Heart left ventricle (tissue), 16 donors: ENCODE data around the gene PARP9. TPM values are rescaled to one million over a fixed set of nuclear protein-coding genes. Genes with fewer than 3 reads are reported as not detected.

Source experiments
- ATAC-seq, 4 donors: fragments of 200-7000 bp; cut with Tn5 transposase; one replicate each; pipeline ENCODE4 v1.9.1; 2020 to 2022; ENCODE audit warnings: moderate library complexity in 4 of 4, mild to moderate bottlenecking in 3 of 4, moderate number of reproducible peaks in 1 of 4
- DNase-seq, 5 donors: peaks; one replicate each; pipeline ENCODE4 v3.0.0-alpha.2; 2020
- H3K27ac ChIP-seq, 12 donors: fragments of 200-600 bp; sonication (generic) in 4 of 12; one replicate each; pipeline versions ENCODE4 v1.5.0 to v1.8.0; 2016 to 2022; ENCODE audit warnings: mild to moderate bottlenecking in 2 of 12
- H3K27me3 ChIP-seq, 9 donors: fragments of 200-600 bp; sonication (generic) in 2 of 9; one replicate each; pipeline versions ENCODE4 v1.5.1 to v1.8.0; 2016 to 2022; ENCODE audit warnings: mild to moderate bottlenecking in 3 of 9
- H3K36me3 ChIP-seq, 9 donors: fragments of 200-600 bp; sonication (generic) in 2 of 9; one replicate each; pipeline versions ENCODE4 v1.5.0 to v1.8.0; 2018 to 2022; ENCODE audit warnings: mild to moderate bottlenecking in 2 of 9
- H3K4me1 ChIP-seq, 12 donors: fragments of 200-600 bp; sonication (generic) in 4 of 12; one replicate each; pipeline versions ENCODE4 v1.5.0 to v1.8.0; 2016 to 2022; ENCODE audit warnings: mild to moderate bottlenecking in 3 of 12
- H3K4me3 ChIP-seq, 12 donors: fragments of 200-600 bp; sonication (generic) in 4 of 12; one replicate each; pipeline versions ENCODE4 v1.5.0 to v1.8.0; 2017 to 2022; ENCODE audit warnings: mild to moderate bottlenecking in 9 of 12, moderate library complexity in 4 of 12
- H3K9me3 ChIP-seq, 12 donors: fragments of 200-600 bp; sonication (generic) in 4 of 12; one replicate each; pipeline versions ENCODE4 v1.5.0 to v1.8.0; 2016 to 2022; ENCODE audit warnings: mild to moderate bottlenecking in 1 of 12
- POLR2A ChIP-seq, 2 donors: fragments of 450-650 bp; IDR thresholded peaks; one replicate each; pipeline ENCODE4 v1.6.1; 2017; ENCODE audit warnings: antibody characterized with exemption in 2 of 2, mild to moderate bottlenecking in 2 of 2, moderate library complexity in 2 of 2
- WGBS, 4 donors: extraction: QIAGEN DNeasy Blood & Tissue Kit in 2 of 4; methylation state at CpG; one replicate each; pipeline versions ENCODE4 v1.1.5 to v1.1.7; 2013 to 2018; 5-methylcytosine and 5-hydroxymethylcytosine counted together
- intact Hi-C, 10 donors: fragments of 100-400 bp; cut with DNase I; formaldehyde crosslinking; loops; one replicate each; pipeline versions ENCODE4 v1.11.1 to v1.14.2; 2022
- polyA plus RNA-seq, 2 donors: library from polyadenylated mRNA; stranded (reverse); fragments of 200-250 nt; gene quantifications; one replicate each; pipeline ENCODE4 v1.2.3, GENCODE V29; 2013
- total RNA-seq, 9 donors: library from RNA; depleted of rRNA in 2 of 9; stranded (reverse); fragments of >200 nt in 2 of 9; fragmentation: NEBNext Ultra II Directional in 3 of 9; extraction: Animal tissue kit (Norgen Biotek cat#: 25700) in 3 of 9; gene quantifications; one replicate each; pipeline versions ENCODE4 v1.1.0 to v1.2.4, GENCODE V29; 2016 to 2023
- TF ChIP-seq, protein P1 (sequence below), 12 donors: fragments of 200-600 bp; sonication (generic) in 4 of 12; IDR thresholded peaks; one replicate each; pipeline versions ENCODE4 v1.5.0 to v1.8.0; 2018 to 2022; ENCODE audit warnings: antibody characterized with exemption in 12 of 12, mild to moderate bottlenecking in 5 of 12
- donor health status: ischemic (EF 13 %, LVEDD 7.1; RV severe dilation, severe dysfunction).
- donor health status: healthy with polysubstance abuse.
- donor health status: DM: no; HTN: yes; CAD: no.
- donor health status: DM: no; HTN: no; CAD: no.
- donor health status: ischemic (EF 25% LVEDD 6.9; RV normal size, moderate dysfunction).
- donor health status: ischemic (EF 25% LVEDD 5.7; RV mildly dilated, moderate dysfunction).
- donor health status: healthy.
- donor health status: DM: yes; HTN: yes; CAD: no.
- donor health status: ischemic (EF 35%, LVEDD 5.7; RV mildly dilated, moderate dysfunction).
- donor health status: nonischemic (EF 11% LVEDD 7.7; RV severe dilation, severe dysfunction).
- donor health status: DM: yes; HTN: yes; CAD: no.
- donor health status: PGD.
- donor health status: ischemic (EF 29% LVEDD 5.4; RV normal size, mild dysfunction).
- donor health status: nonischemic (EF 23%, LVEDD 6.1; RV moderate dilation, normal function).

The PARP9 gene
- total and polyA plus RNA-seq, 11 donors, result 8.2 to 73.0 (median 14.9) TPM

DNA sequence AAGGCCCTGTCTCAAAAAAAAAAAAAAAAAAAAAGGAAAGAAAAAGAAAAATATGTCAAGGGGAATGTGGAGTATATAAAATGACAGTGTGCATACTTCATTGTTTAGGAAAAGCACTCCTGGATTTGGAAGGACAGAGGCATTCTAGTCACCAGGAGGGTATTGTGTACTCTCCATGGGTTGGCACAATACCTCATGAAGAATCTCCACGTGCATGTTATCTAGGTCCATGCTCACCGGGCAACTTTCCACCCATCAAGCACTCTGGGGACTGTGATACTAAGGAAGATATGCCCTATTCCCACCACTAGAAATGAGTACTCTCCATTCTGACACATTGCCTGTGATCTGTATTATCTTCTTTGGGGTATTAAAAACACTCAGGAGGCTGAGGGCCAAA, 33.9 kb downstream of the PARP9 start:
- TF ChIP-seq, protein P1, sequence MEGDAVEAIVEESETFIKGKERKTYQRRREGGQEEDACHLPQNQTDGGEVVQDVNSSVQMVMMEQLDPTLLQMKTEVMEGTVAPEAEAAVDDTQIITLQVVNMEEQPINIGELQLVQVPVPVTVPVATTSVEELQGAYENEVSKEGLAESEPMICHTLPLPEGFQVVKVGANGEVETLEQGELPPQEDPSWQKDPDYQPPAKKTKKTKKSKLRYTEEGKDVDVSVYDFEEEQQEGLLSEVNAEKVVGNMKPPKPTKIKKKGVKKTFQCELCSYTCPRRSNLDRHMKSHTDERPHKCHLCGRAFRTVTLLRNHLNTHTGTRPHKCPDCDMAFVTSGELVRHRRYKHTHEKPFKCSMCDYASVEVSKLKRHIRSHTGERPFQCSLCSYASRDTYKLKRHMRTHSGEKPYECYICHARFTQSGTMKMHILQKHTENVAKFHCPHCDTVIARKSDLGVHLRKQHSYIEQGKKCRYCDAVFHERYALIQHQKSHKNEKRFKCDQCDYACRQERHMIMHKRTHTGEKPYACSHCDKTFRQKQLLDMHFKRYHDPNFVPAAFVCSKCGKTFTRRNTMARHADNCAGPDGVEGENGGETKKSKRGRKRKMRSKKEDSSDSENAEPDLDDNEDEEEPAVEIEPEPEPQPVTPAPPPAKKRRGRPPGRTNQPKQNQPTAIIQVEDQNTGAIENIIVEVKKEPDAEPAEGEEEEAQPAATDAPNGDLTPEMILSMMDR (IDR thresholded peaks at IDR 0.05), result no peak
- TF ChIP-seq POLR2A (IDR thresholded peaks at IDR 0.05), result no peak
- DNase-seq, result no peak
- no peaks in the 10 kb centered on the region for H3K9me3 ChIP-seq
- WGBS, 4 donors, result 35 to 50% (median 41%) methylated on average over 2 of the region's 2 CpGs
- ATAC-seq, result no peak
- H3K27ac ChIP-seq, result no peak overlapping the region
- no peak overlapping the region for H3K4me3 ChIP-seq
- H3K27me3 ChIP-seq, result no peaks in the 10 kb centered on the region
- H3K4me1 ChIP-seq, result no peaks in the 10 kb centered on the region
- intact Hi-C loops, result no loop called here
- peaks cover 0 to 92% (median 71%) of the 10 kb centered on the region in 9 donors for H3K36me3 ChIP-seq

DNA sequence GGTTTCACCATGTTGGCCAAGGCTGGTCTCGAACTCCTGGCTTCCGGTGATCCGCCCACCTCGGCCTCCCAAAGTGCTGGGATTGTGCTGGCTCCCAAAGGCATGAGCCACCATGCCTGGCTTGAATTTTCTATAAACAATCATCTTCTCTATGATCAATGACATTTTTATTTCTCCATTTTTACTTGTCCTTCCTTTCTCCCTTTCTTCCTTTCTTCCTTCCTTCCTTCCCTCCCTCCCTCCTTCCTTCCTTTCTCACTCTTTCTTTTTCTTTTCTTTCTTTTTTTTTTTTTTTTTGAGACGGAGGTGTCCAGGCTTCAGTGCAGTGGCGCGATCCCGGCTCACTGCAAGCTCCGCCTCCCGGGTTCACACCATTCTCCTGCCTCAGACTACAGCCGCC, 40.8 kb downstream of the PARP9 start:
- Histone ChIP-seq H3K36me3 (peaks cover 0 to 24% (median 13%) of the 10 kb centered on the region in 9 donors), H3K27ac (no peak overlapping the region), H3K9me3 (no peaks in the 10 kb centered on the region), H3K4me3 (no peak overlapping the region), H3K27me3 (no peaks in the 10 kb centered on the region), H3K4me1 (no peaks in the 10 kb centered on the region)
- no peak for DNase-seq
- WGBS, 4 donors, result 88 to 95% (median 91%) methylated on average over 11 of the region's 11 CpGs
- no peak for TF ChIP-seq POLR2A (IDR thresholded peaks at IDR 0.05)
- TF ChIP-seq, protein P1 (IDR thresholded peaks at IDR 0.05), result no peak
- no peak for ATAC-seq
- intact Hi-C loops, result no loop called here

DNA sequence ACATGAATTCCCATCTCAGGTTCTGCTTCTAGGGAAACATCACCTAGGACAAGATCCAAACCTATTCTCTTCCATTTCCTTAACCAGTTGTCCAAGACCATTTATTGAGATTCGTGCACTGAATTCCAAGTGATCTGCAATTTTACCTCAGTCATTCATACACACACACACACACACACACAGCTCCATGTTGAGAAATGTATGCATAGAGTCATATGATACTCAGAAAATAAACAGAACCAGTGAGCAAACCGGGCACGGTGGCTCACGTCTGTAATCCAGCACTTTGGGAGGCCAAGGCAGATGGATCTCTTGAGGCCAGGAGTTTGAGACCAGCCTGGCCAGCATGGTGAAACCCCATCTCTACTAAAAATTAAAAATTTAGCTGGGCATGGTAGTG, 43.2 kb downstream of the PARP9 start:
- Histone ChIP-seq H3K27me3 (no peaks in the 10 kb centered on the region), H3K27ac (no peak overlapping the region), H3K4me1 (no peaks in the 10 kb centered on the region), H3K9me3 (no peaks in the 10 kb centered on the region), H3K4me3 (no peak overlapping the region), H3K36me3 (peaks cover 0 to 2% (median 0%) of the 10 kb centered on the region in 9 donors)
- DNase-seq, result no peak
- ATAC-seq, result no peak
- intact Hi-C loops, result no loop called here
- TF ChIP-seq, protein P1 (IDR thresholded peaks at IDR 0.05), result no peak
- TF ChIP-seq POLR2A (IDR thresholded peaks at IDR 0.05), result no peak
- 90 to 95% (median 93%) methylated on average over 4 of the region's 4 CpGs for WGBS, 4 donors

DNA sequence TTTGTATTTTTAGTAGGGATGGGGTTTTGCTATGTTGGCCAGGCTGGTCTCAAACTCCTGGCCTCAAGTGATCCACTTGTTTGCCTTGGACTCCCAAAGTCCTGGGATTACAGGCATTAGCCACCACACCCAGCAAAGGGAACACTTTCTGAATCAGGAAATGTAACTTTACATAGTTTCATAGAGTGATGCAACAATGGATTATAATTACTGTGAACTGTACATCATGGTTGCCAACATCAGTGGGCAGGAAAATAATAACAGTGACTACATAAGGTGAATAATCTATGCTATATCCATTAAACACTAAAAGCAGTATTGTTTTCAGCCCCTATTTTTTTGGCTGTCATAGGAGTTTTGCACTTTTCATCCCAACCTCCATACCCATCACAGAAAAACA, 44.4 kb downstream of the PARP9 start:
- H3K4me3 ChIP-seq, result no peak overlapping the region
- no peak for TF ChIP-seq POLR2A (IDR thresholded peaks at IDR 0.05)
- no peak overlapping the region for H3K27ac ChIP-seq
- intact Hi-C loops, result loop anchor here in 1 of 10 donors (10.0 kb wide), 1 partner anchor 65 kb away; no protein-coding TSS in a partner anchor
- peaks cover 0 to 4% (median 0%) of the 10 kb centered on the region in 12 donors for H3K4me1 ChIP-seq
- ATAC-seq (no peak), DNase-seq (no peak)
- no peaks in the 10 kb centered on the region for H3K27me3 ChIP-seq
- H3K36me3 ChIP-seq, result no peaks in the 10 kb centered on the region
- H3K9me3 ChIP-seq, result no peaks in the 10 kb centered on the region

DNA sequence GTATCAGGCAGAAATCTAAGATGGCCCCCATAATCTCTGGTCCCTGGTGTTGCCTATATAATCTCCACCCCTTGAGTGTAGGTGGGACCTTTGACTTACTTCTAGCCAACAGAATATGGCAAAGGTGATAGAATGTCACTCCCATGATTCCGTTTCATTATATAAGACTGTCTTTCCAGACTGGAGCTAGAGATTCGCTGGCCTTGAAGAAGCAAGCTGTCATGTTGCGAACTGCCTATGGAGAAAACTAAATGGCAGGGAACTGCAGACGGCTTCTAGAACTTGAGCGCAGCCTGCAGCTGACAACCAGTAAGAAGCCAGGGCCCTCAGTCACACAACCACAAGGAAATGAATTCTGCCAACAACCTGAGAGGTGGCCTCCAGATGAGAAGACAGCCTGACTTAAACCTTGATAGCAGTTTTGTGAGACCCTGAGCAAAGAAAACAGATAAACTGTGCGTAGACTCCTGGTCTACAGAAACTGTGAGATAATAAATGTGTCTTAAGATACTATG, 47.2 kb downstream of the PARP9 start:
- H3K9me3 ChIP-seq, result no peaks in the 10 kb centered on the region
- no peak overlapping the region for H3K4me3 ChIP-seq
- no peak overlapping the region for H3K27ac ChIP-seq
- intact Hi-C loops, result loop anchor here in 1 of 10 donors (10.0 kb wide), 1 partner anchor 62 kb away; no protein-coding TSS in a partner anchor
- ATAC-seq, result no peak
- TF ChIP-seq, protein P1 (IDR thresholded peaks at IDR 0.05), result no peak
- no peak for TF ChIP-seq POLR2A (IDR thresholded peaks at IDR 0.05)
- no peaks in the 10 kb centered on the region for H3K27me3 ChIP-seq
- DNase-seq, result no peak
- H3K4me1 ChIP-seq, result peaks cover 0 to 24% (median 18%) of the 10 kb centered on the region in 12 donors
- 88 to 92% (median 91%) methylated on average over 6 of the region's 6 CpGs for WGBS, 4 donors
- H3K36me3 ChIP-seq, result no peaks in the 10 kb centered on the region
